MM.1S (cell line): ENCODE measurements around the gene NLGN1.

Experiments used
- EZH2 ChIP-seq: fragments of 300-600 bp; sonication (generic); optimal IDR thresholded peaks from 2 replicates; pipeline ENCODE3; 2017; ENCODE audit warnings: low read depth, mild to moderate bottlenecking, antibody characterized with exemption, low read length, mixed read lengths
- EZH2phosphoT487 ChIP-seq: fragments of 300-600 bp; sonication (generic); IDR thresholded peaks from 2 replicates; pipeline ENCODE4 v1.6.1; 2018; ENCODE audit warnings: antibody characterized with exemption, low read length
- TF ChIP-seq, protein P1 (sequence below): fragments of 300-600 bp; sonication (generic); IDR thresholded peaks from 2 replicates; pipeline ENCODE4 v1.5.1; 2016; ENCODE audit warnings: antibody characterized with exemption, low read length, mixed read lengths

DNA sequence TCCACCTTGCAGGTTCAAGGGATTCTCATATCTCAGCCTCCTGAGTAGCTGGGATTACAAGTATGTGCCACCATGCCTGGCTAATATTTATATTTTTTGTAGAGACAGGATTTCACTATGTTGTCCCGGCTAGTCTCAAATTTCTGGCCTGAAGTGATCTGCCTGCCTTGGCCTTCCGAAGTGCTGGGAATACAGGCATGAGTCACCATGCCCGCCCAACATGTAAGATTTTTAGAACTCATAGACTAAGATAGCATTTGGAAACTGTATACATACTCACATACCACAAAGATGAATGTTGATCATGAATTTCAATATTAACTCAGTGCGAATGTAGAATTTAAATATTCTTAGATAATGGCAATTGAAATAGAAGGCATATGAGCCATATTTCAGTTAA is 718.9 kb downstream of the NLGN1 start:
- TF ChIP-seq, protein P1, sequence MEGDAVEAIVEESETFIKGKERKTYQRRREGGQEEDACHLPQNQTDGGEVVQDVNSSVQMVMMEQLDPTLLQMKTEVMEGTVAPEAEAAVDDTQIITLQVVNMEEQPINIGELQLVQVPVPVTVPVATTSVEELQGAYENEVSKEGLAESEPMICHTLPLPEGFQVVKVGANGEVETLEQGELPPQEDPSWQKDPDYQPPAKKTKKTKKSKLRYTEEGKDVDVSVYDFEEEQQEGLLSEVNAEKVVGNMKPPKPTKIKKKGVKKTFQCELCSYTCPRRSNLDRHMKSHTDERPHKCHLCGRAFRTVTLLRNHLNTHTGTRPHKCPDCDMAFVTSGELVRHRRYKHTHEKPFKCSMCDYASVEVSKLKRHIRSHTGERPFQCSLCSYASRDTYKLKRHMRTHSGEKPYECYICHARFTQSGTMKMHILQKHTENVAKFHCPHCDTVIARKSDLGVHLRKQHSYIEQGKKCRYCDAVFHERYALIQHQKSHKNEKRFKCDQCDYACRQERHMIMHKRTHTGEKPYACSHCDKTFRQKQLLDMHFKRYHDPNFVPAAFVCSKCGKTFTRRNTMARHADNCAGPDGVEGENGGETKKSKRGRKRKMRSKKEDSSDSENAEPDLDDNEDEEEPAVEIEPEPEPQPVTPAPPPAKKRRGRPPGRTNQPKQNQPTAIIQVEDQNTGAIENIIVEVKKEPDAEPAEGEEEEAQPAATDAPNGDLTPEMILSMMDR: no peak
- TF ChIP-seq EZH2 (no peak), EZH2phosphoT487 (no peak)
